ENCODE results near the gene F2RL3.

F2RL3 gene

DNA sequence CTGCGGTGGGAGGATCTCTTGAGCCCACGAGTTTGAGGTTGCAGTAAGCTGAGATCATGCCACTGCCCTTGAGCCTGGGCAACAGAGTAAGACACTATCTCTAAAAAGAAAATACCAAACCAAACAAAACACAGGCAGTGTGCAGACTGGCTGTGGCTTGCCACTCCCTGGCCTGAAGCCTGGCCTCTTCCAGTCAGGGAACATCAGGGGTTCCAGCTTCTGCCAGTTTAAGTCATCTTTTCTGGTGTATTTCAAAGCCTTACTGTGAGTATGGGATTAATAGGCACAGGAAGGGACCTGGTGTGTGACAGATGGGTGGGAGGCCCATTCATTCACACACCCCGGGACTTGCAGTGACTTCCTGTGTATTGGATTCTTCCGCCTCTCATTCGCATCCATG is 27.0 kb upstream of the F2RL3 start (continued):
- TF ChIP-seq ZNF8 (CRISPR knock-in tag; IDR thresholded peaks at IDR 0.05), result no peak
- no peak for TF ChIP-seq GLIS3 (CRISPR knock-in tag; IDR thresholded peaks at IDR 0.05)
- TF ChIP-seq, protein P1, sequence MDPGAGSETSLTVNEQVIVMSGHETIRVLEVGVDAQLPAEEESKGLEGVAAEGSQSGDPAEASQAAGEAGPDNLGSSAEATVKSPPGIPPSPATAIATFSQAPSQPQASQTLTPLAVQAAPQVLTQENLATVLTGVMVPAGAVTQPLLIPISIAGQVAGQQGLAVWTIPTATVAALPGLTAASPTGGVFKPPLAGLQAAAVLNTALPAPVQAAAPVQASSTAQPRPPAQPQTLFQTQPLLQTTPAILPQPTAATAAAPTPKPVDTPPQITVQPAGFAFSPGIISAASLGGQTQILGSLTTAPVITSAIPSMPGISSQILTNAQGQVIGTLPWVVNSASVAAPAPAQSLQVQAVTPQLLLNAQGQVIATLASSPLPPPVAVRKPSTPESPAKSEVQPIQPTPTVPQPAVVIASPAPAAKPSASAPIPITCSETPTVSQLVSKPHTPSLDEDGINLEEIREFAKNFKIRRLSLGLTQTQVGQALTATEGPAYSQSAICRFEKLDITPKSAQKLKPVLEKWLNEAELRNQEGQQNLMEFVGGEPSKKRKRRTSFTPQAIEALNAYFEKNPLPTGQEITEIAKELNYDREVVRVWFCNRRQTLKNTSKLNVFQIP (CRISPR knock-in tag; IDR thresholded peaks at IDR 0.05; ENCODE audit: borderline replicate concordance, low read depth), result no peak
- no peak for TF ChIP-seq ZFP3 (CRISPR knock-in tag; IDR thresholded peaks at IDR 0.05)
- TF ChIP-seq, protein P2, sequence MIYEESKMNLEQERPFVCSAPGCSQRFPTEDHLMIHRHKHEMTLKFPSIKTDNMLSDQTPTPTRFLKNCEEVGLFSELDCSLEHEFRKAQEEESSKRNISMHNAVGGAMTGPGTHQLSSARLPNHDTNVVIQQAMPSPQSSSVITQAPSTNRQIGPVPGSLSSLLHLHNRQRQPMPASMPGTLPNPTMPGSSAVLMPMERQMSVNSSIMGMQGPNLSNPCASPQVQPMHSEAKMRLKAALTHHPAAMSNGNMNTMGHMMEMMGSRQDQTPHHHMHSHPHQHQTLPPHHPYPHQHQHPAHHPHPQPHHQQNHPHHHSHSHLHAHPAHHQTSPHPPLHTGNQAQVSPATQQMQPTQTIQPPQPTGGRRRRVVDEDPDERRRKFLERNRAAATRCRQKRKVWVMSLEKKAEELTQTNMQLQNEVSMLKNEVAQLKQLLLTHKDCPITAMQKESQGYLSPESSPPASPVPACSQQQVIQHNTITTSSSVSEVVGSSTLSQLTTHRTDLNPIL (CRISPR knock-in tag; IDR thresholded peaks at IDR 0.05; ENCODE audit: low read depth), result no peak
- TF ChIP-seq TOX (CRISPR knock-in tag; IDR thresholded peaks at IDR 0.05; ENCODE audit: borderline replicate concordance), result no peak

DNA sequence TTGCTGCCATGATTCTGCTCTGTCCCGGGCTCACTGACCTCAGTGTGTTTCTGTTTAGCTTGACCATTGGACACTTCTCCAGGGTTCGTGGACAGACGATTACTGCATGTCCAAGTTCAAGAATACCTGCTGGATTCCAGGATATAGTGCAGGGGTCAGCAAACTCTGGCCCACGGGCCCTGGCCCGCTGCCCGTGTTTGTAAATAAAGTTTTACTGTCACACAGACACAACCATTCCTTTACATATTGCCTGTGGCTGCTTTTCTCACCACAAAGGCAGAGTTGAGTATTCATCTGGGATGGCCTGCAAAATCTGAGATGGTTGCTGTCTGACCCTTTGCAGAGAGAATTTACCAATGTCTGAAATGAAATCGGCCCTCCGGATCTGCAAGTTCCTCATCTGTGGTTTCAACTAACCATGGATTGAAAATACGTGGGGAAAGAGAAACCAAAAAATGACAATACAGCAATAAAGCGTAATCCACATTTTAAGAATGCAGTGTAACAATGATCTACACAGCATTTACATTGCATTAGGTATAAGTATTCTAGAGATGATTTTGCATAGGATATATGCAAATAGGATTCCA is 25.9 kb upstream of the F2RL3 start:
- TF ChIP-seq ZNF565 (CRISPR knock-in tag; conservative IDR thresholded peaks at IDR 0.05; ENCODE audit: low read depth) (no peak), RARB (CRISPR knock-in tag; IDR thresholded peaks at IDR 0.05) (no peak), SNAI2 (CRISPR knock-in tag; IDR thresholded peaks at IDR 0.05) (no peak)
- no peak for ATAC-seq

DNA sequence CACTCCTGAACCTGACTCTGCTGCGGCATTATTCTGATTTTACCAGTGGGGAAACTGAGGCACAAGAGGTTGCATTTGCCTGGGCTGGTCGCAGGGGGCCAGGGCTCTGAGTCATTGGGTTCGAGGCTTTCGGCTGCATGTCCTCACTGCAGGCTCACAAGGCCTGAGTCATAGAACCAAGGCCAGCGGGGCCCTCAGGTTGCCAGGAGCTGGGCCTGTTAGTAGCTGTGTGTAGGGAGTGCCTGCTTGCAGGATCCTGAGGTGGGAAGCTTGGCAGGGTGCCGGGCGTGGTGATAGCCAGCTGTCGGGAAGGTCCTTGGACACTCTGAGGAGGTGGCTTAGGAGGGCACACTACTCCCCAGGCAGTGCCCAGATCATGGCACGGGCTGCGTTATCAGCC is 21.6 kb upstream of the F2RL3 start:
- TF ChIP-seq ARNTL (CRISPR knock-in tag; IDR thresholded peaks at IDR 0.05; ENCODE audit: borderline replicate concordance, low read depth) (no peak), ESRRG (CRISPR knock-in tag; IDR thresholded peaks at IDR 0.05) (no peak)
- TF ChIP-seq, protein P3, sequence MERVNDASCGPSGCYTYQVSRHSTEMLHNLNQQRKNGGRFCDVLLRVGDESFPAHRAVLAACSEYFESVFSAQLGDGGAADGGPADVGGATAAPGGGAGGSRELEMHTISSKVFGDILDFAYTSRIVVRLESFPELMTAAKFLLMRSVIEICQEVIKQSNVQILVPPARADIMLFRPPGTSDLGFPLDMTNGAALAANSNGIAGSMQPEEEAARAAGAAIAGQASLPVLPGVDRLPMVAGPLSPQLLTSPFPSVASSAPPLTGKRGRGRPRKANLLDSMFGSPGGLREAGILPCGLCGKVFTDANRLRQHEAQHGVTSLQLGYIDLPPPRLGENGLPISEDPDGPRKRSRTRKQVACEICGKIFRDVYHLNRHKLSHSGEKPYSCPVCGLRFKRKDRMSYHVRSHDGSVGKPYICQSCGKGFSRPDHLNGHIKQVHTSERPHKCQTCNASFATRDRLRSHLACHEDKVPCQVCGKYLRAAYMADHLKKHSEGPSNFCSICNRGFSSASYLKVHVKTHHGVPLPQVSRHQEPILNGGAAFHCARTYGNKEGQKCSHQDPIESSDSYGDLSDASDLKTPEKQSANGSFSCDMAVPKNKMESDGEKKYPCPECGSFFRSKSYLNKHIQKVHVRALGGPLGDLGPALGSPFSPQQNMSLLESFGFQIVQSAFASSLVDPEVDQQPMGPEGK (CRISPR knock-in tag; IDR thresholded peaks at IDR 0.05; ENCODE audit: borderline replicate concordance), result no peak
- no peak for ATAC-seq

DNA sequence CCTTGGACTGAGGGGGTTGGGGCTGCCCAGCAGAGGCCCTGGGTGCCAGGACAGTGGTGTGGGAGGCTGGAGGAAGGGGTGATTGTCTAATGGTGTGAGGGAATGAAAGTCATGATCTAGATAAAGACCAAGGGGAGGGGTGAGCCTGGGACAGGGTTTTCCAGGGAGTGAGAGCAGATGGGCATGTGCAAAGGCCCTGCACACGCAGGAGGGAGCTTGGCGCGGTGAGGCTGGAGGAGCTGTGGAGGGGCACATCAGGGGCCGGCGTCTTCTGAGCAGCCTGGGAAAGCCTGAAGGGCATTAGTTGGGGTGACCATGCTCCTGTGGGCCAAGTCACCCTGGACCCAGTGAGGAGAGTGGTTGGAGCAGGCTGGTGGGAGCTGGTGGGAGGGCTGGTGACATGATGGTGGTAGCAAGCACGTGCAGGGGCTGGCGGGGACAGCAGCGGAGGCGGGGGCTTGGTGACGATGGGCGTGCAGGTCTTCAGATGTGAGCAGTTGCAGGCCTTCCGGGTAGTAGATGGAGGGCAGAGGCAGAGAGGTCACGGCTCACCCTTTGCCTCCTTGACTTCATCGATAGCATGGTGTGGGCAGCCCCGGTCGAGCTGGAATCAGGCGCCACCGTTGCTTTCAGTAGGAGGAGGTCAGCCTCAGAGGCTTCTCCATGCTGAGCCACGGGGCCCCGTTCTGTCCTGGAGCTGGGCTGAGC is 20.2 kb upstream of the F2RL3 start:
- ATAC-seq, result no peak
- TF ChIP-seq ARNTL (CRISPR knock-in tag; IDR thresholded peaks at IDR 0.05; ENCODE audit: borderline replicate concordance, low read depth), result no peak
- no peak for TF ChIP-seq ZFP30 (CRISPR knock-in tag; IDR thresholded peaks at IDR 0.05)
- no peak for TF ChIP-seq OSR1 (CRISPR knock-in tag; IDR thresholded peaks at IDR 0.05)
- no peak for TF ChIP-seq ISL1 (CRISPR knock-in tag; IDR thresholded peaks at IDR 0.05)
- no peak for TF ChIP-seq ZNF8 (CRISPR knock-in tag; IDR thresholded peaks at IDR 0.05)

DNA sequence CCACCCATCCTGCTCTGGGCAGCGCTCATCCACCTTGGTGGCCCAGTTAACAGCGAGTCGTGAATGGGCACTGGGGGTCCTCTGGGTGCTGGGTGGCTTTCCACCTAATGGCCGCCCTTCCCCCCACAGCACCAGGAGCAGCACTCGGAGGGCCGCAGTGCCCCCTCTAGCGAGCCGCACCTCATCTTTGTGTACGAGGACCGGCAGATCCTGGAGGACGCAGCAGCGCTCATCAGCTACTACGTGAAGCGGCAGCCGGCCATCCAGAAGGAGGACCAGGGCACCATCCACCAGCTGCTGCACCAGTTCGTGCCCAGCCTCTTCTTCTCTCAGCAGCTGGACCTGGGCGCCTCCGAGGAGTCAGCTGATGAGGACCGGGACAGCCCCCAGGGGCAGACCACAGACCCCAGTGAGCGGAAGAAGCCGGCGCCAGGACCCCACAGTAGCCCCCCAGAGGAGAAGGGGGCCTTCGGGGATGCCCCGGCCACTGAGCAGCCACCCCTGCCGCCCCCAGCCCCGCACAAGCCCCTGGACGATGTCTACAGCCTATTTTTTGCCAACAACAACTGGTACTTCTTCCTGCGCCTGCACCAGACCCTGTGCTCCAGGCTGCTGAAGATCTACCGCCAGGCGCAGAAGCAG is 19.3 kb upstream of the F2RL3 start:
- ATAC-seq, result no peak
- no peak for TF ChIP-seq TOX (CRISPR knock-in tag; IDR thresholded peaks at IDR 0.05; ENCODE audit: borderline replicate concordance)
- no peak for TF ChIP-seq GLIS3 (CRISPR knock-in tag; IDR thresholded peaks at IDR 0.05)
- no peak for TF ChIP-seq SNAI2 (CRISPR knock-in tag; IDR thresholded peaks at IDR 0.05)
- TF ChIP-seq, protein P2 (CRISPR knock-in tag; IDR thresholded peaks at IDR 0.05; ENCODE audit: low read depth), result no peak
- no peak for TF ChIP-seq ZC3H10 (CRISPR knock-in tag; IDR thresholded peaks at IDR 0.05)
- TF ChIP-seq, protein P4, sequence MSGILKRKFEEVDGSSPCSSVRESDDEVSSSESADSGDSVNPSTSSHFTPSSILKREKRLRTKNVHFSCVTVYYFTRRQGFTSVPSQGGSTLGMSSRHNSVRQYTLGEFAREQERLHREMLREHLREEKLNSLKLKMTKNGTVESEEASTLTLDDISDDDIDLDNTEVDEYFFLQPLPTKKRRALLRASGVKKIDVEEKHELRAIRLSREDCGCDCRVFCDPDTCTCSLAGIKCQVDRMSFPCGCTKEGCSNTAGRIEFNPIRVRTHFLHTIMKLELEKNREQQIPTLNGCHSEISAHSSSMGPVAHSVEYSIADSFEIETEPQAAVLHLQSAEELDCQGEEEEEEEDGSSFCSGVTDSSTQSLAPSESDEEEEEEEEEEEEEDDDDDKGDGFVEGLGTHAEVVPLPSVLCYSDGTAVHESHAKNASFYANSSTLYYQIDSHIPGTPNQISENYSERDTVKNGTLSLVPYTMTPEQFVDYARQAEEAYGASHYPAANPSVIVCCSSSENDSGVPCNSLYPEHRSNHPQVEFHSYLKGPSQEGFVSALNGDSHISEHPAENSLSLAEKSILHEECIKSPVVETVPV (CRISPR knock-in tag; IDR thresholded peaks at IDR 0.05), result no peak
- TF ChIP-seq, protein P5, sequence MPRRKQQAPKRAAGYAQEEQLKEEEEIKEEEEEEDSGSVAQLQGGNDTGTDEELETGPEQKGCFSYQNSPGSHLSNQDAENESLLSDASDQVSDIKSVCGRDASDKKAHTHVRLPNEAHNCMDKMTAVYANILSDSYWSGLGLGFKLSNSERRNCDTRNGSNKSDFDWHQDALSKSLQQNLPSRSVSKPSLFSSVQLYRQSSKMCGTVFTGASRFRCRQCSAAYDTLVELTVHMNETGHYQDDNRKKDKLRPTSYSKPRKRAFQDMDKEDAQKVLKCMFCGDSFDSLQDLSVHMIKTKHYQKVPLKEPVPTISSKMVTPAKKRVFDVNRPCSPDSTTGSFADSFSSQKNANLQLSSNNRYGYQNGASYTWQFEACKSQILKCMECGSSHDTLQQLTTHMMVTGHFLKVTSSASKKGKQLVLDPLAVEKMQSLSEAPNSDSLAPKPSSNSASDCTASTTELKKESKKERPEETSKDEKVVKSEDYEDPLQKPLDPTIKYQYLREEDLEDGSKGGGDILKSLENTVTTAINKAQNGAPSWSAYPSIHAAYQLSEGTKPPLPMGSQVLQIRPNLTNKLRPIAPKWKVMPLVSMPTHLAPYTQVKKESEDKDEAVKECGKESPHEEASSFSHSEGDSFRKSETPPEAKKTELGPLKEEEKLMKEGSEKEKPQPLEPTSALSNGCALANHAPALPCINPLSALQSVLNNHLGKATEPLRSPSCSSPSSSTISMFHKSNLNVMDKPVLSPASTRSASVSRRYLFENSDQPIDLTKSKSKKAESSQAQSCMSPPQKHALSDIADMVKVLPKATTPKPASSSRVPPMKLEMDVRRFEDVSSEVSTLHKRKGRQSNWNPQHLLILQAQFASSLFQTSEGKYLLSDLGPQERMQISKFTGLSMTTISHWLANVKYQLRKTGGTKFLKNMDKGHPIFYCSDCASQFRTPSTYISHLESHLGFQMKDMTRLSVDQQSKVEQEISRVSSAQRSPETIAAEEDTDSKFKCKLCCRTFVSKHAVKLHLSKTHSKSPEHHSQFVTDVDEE (CRISPR knock-in tag; IDR thresholded peaks at IDR 0.05), result no peak
- no peak for TF ChIP-seq BACH2 (CRISPR knock-in tag; IDR thresholded peaks at IDR 0.05; ENCODE audit: borderline replicate concordance)
- TF ChIP-seq PPARA (CRISPR knock-in tag; IDR thresholded peaks at IDR 0.05; ENCODE audit: borderline replicate concordance), result no peak
- TF ChIP-seq, protein P3 (CRISPR knock-in tag; IDR thresholded peaks at IDR 0.05; ENCODE audit: borderline replicate concordance), result no peak
- TF ChIP-seq ISL1 (CRISPR knock-in tag; IDR thresholded peaks at IDR 0.05), result no peak
- TF ChIP-seq ZFP30 (CRISPR knock-in tag; IDR thresholded peaks at IDR 0.05), result no peak

Measured in SK-N-SH treated with all-trans-retinoic acid at 6 μM for 48 hours (cell line).